Endodermal cell (in vitro differentiated cells): ENCODE data around the gene HHIPL2. TPM values are rescaled to one million over a fixed set of nuclear protein-coding genes. Genes with fewer than 3 reads are reported as not detected.

Experiments
- DNase-seq: peaks from one replicate; pipeline ENCODE4 v3.0.0-alpha.2; 2017
- H3K27ac ChIP-seq: 2 replicates; pipeline ENCODE4 v1.5.1; 2013; ENCODE audit warnings: mild to moderate bottlenecking, low read depth, low read length, moderate library complexity
- H3K27me3 ChIP-seq: 2 replicates; pipeline ENCODE4 v1.6.1; 2013; ENCODE audit warnings: mild to moderate bottlenecking, low read length, moderate library complexity; ENCODE audit not compliant: insufficient read depth, control insufficient read depth, poor library complexity, severe bottlenecking
- H3K36me3 ChIP-seq: 2 replicates; pipeline ENCODE4 v1.7.0; 2013; ENCODE audit warnings: mild to moderate bottlenecking, low read length, moderate library complexity; ENCODE audit not compliant: control insufficient read depth, insufficient read depth
- H3K4me1 ChIP-seq: one replicate; pipeline ENCODE4 v1.7.0; 2013; ENCODE audit warnings: low read length; ENCODE audit not compliant: control insufficient read depth, insufficient read depth
- H3K4me3 ChIP-seq: 2 replicates; pipeline ENCODE4 v1.5.1; 2013; ENCODE audit warnings: mild to moderate bottlenecking, low read length, moderate library complexity
- H3K9ac ChIP-seq: 2 replicates; pipeline ENCODE4 v1.6.1; 2013; ENCODE audit warnings: mild to moderate bottlenecking, low read length, moderate library complexity; ENCODE audit not compliant: poor library complexity, severe bottlenecking; ENCODE audit errors: extremely low read depth
- H3K9me3 ChIP-seq: 2 replicates; pipeline ENCODE4 v1.6.1; 2013; ENCODE audit warnings: mild to moderate bottlenecking, low read length, moderate library complexity; ENCODE audit not compliant: control insufficient read depth
- H3K27ac Mint-ChIP-seq: 2 replicates; pipeline ENCODE4 v1.8.0; 2020; ENCODE audit warnings: mixed read lengths
- H3K27me3 Mint-ChIP-seq: 2 replicates; pipeline ENCODE4 v1.8.0; 2021; ENCODE audit warnings: mild to moderate bottlenecking, mixed read lengths; ENCODE audit not compliant: insufficient read depth
- H3K36me3 Mint-ChIP-seq: 2 replicates; pipeline ENCODE4 v1.8.0; 2020; ENCODE audit warnings: low read depth, mixed read lengths
- H3K4me1 Mint-ChIP-seq: 2 replicates; pipeline ENCODE4 v1.8.0; 2020; ENCODE audit warnings: mixed read lengths
- H3K4me3 Mint-ChIP-seq: 2 replicates; pipeline ENCODE4 v1.8.0; 2020; ENCODE audit warnings: mild to moderate bottlenecking, moderate library complexity, mixed read lengths
- H3K9me3 Mint-ChIP-seq: 2 replicates; pipeline ENCODE4 v1.8.0; 2020; ENCODE audit warnings: mild to moderate bottlenecking, mixed read lengths
- WGBS, 2 experiments: methylation state at CpG; one replicate each; pipeline versions ENCODE4 v1.1.5 to v1.1.7; 2013; ENCODE audit warnings: missing lambda C conversion rate in 2 of 2, mixed read lengths in 1 of 2; ENCODE audit not compliant: insufficient coverage in 1 of 2, insufficient read length in 1 of 2; 5-methylcytosine and 5-hydroxymethylcytosine counted together
- total RNA-seq, 2 donors: library from RNA; stranded (reverse); fragmentation: NEBNext Ultra II Directional in 1 of 2; extraction: Animal tissue kit (Norgen Biotek cat#: 25700) in 1 of 2; gene quantifications; 2 replicates in 1 of 2; 3 replicates in 1 of 2; pipeline ENCODE4 v1.2.1, GENCODE V29; 2021
- TF ChIP-seq, protein P1 (sequence below): fragments of 200-600 bp; sonication (generic); conservative IDR thresholded peaks from 2 replicates; pipeline ENCODE4 v1.5.0; 2021; ENCODE audit warnings: antibody characterized with exemption, mild to moderate bottlenecking

The HHIPL2 gene
- total RNA-seq, 2 donors from 2014 or later, result 0.49 to 1.6 TPM

DNA sequence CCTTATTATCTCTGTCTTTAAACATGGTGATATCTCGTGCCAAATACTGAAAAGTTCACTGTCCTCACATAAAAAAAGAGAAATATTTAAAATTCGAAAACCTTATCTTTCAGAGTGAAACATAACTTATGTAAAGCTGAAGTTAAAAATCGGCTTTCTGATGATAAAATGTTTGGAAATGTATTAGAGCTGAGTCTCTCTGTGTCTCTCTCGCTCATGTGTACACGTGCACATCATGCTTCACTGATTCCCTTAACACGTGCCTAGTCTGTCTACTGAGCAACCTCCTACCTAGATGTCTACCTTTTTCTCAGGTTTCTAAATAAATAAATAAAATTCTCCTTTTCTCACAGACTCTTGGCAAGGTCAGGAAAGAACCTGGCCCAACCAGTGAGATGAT, 17.1 kb downstream of the HHIPL2 start:
- no peak overlapping the region for H3K4me3 ChIP-seq
- H3K27ac ChIP-seq, result no peak overlapping the region
- no peaks in the 10 kb centered on the region for H3K9me3 Mint-ChIP-seq
- H3K9me3 ChIP-seq, result no peaks in the 10 kb centered on the region
- H3K27me3 Mint-ChIP-seq, result peaks cover 7% of the 10 kb centered on the region
- no peaks in the 10 kb centered on the region for H3K27me3 ChIP-seq
- H3K36me3 ChIP-seq, result no peaks in the 10 kb centered on the region
- no peak overlapping the region for H3K4me3 Mint-ChIP-seq
- no peak overlapping the region for H3K27ac Mint-ChIP-seq
- H3K4me1 ChIP-seq, result no peaks in the 10 kb centered on the region
- H3K9ac ChIP-seq, result no peak overlapping the region
- TF ChIP-seq, protein P1, sequence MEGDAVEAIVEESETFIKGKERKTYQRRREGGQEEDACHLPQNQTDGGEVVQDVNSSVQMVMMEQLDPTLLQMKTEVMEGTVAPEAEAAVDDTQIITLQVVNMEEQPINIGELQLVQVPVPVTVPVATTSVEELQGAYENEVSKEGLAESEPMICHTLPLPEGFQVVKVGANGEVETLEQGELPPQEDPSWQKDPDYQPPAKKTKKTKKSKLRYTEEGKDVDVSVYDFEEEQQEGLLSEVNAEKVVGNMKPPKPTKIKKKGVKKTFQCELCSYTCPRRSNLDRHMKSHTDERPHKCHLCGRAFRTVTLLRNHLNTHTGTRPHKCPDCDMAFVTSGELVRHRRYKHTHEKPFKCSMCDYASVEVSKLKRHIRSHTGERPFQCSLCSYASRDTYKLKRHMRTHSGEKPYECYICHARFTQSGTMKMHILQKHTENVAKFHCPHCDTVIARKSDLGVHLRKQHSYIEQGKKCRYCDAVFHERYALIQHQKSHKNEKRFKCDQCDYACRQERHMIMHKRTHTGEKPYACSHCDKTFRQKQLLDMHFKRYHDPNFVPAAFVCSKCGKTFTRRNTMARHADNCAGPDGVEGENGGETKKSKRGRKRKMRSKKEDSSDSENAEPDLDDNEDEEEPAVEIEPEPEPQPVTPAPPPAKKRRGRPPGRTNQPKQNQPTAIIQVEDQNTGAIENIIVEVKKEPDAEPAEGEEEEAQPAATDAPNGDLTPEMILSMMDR, result no peak
- DNase-seq, result no peak
- WGBS, 2 experiments, result 93 to 94% methylated on average over 4 to 6 of the region's 6 CpGs
- no peaks in the 10 kb centered on the region for H3K36me3 Mint-ChIP-seq
- no peaks in the 10 kb centered on the region for H3K4me1 Mint-ChIP-seq

DNA sequence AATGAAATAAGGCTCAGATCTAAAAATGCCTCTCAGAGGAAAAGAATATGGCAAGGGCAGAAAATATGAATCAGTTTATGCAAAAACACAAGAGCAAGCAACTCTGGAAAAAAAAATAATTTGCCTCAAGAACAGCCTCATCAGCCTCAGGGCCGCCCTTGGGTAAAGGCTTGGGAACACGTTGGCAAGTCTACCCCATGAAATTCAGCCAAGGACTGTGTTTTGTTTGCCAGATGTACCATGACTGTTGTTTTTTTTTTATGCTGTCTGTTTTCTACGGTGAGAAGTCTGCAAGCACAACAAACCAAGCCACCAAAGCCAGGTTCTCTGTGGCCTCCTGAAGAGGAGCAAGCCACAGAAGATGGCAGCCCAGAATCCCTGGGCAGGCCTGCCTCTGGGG, 18.0 kb downstream of the HHIPL2 start:
- H3K9me3 ChIP-seq, result no peaks in the 10 kb centered on the region
- no peak overlapping the region for H3K9ac ChIP-seq
- H3K36me3 Mint-ChIP-seq, result no peaks in the 10 kb centered on the region
- no peaks in the 10 kb centered on the region for H3K4me1 Mint-ChIP-seq
- no peaks in the 10 kb centered on the region for H3K4me1 ChIP-seq
- no peaks in the 10 kb centered on the region for H3K36me3 ChIP-seq
- DNase-seq, result no peak
- no peak overlapping the region for H3K4me3 Mint-ChIP-seq
- no peaks in the 10 kb centered on the region for H3K9me3 Mint-ChIP-seq
- 86 to 87% methylated on average over 1 to 3 of the region's 3 CpGs for WGBS, 2 experiments
- H3K27me3 ChIP-seq, result no peaks in the 10 kb centered on the region
- H3K4me3 ChIP-seq, result no peak overlapping the region
- TF ChIP-seq, protein P1, result no peak
- H3K27ac ChIP-seq, result no peak overlapping the region
- H3K27me3 Mint-ChIP-seq, result peaks cover 5% of the 10 kb centered on the region
- H3K27ac Mint-ChIP-seq, result no peak overlapping the region

DNA sequence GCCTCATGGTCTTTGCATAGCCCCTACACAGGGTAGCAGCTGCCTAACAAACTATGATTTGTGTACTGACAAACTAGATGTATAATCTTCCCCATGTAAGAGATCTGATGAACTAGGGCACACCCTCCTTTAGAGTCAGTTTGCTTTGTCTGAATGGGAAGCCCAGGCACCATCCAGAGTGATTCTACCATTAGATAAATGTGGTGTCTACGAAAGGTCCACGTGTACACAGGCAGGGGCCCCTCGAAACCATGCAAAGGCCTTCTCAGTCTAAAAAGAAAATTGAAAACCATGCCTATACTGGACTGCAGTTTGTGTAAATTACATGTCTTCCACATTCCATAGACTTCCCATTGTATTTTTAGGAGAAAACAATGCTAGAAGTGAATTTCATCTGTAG, 18.7 kb downstream of the HHIPL2 start:
- WGBS, 2 experiments, result 82 to 100% methylated on average over 2 to 3 of the region's 3 CpGs
- Histone ChIP-seq H3K27me3 (no peaks in the 10 kb centered on the region), H3K9me3 (no peaks in the 10 kb centered on the region), H3K4me3 (no peak overlapping the region), H3K36me3 (no peaks in the 10 kb centered on the region), H3K4me1 (no peaks in the 10 kb centered on the region), H3K27ac (no peak overlapping the region), H3K9ac (no peak overlapping the region)
- Mint-ChIP-seq H3K27ac (no peak overlapping the region), H3K4me1 (no peaks in the 10 kb centered on the region), H3K4me3 (no peak overlapping the region), H3K27me3 (peaks cover 5% of the 10 kb centered on the region), H3K9me3 (no peaks in the 10 kb centered on the region), H3K36me3 (no peaks in the 10 kb centered on the region)
- no peak for DNase-seq
- TF ChIP-seq, protein P1, result no peak
